Heart right ventricle (tissue), 16 donors: ENCODE measurements around the gene POLR3H. TPM values are rescaled to one million over a fixed set of nuclear protein-coding genes. Genes with fewer than 3 reads are reported as not detected.

ENCODE experiments used
- ATAC-seq, 8 donors: fragments of 200-7000 bp; cut with Tn5 transposase; one replicate each; pipeline ENCODE4 v1.9.1; 2020; ENCODE audit warnings: mild to moderate bottlenecking in 8 of 8, moderate library complexity in 8 of 8, moderate number of reproducible peaks in 1 of 8
- DNase-seq, 2 donors: peaks; one replicate each; pipeline ENCODE4 v3.0.0-alpha.2; 2020
- H3K27ac ChIP-seq, 10 donors: fragments of 200-600 bp; sonication (generic) in 2 of 10; one replicate each; pipeline versions ENCODE4 v1.5.0 to v1.8.0; 2020 to 2022; ENCODE audit warnings: mild to moderate bottlenecking in 3 of 10
- H3K27me3 ChIP-seq, 7 donors: fragments of 200-600 bp; one replicate each; pipeline ENCODE4 v1.8.0; 2021 to 2022; ENCODE audit warnings: mild to moderate bottlenecking in 2 of 7
- H3K36me3 ChIP-seq, 9 donors: fragments of 200-600 bp; sonication (generic) in 1 of 9; one replicate each; pipeline versions ENCODE4 v1.5.0 to v1.8.0; 2020 to 2022; ENCODE audit warnings: mild to moderate bottlenecking in 2 of 9
- H3K4me1 ChIP-seq, 9 donors: fragments of 200-600 bp; sonication (generic) in 1 of 9; one replicate each; pipeline versions ENCODE4 v1.5.0 to v1.8.0; 2020 to 2022; ENCODE audit warnings: mild to moderate bottlenecking in 4 of 9
- H3K4me3 ChIP-seq, 10 donors: fragments of 200-600 bp; sonication (generic) in 2 of 10; one replicate each; pipeline versions ENCODE4 v1.5.0 to v1.8.0; 2020 to 2022; ENCODE audit warnings: mild to moderate bottlenecking in 7 of 10, moderate library complexity in 2 of 10
- H3K9me3 ChIP-seq, 11 donors: fragments of 200-600 bp in 10 of 11; sonication (generic) in 2 of 11; one replicate each; pipeline versions ENCODE4 v1.5.0 to v1.8.0; 2013 to 2022; ENCODE audit warnings: mild to moderate bottlenecking in 2 of 11, control low read depth in 1 of 11, moderate library complexity in 1 of 11
- WGBS, 2 donors: extraction: QIAGEN DNeasy Blood & Tissue Kit; methylation state at CpG; one replicate each; pipeline ENCODE4 v1.1.7; 2013; ENCODE audit warnings: inconsistent platforms in 1 of 2; 5-methylcytosine and 5-hydroxymethylcytosine counted together
- intact Hi-C, 10 donors: fragments of 100-400 bp; cut with DNase I; formaldehyde crosslinking; loops; one replicate each; pipeline versions ENCODE4 v1.11.1 to v1.14.2; 2022
- polyA plus RNA-seq, 2 donors: library from polyadenylated mRNA; stranded (reverse); fragments of 200-250 nt; gene quantifications; one replicate each; pipeline ENCODE4 v1.2.3, GENCODE V29; 2013
- total RNA-seq, 10 donors: library from RNA; stranded (reverse); fragmentation: NEBNext Ultra II Directional in 3 of 10; extraction: Animal tissue kit (Norgen Biotek cat#: 25700) in 3 of 10; gene quantifications; one replicate each; pipeline versions ENCODE4 v1.2.1 to v1.2.4, GENCODE V29; 2021 to 2023
- TF ChIP-seq, protein P1 (sequence below), 9 donors: fragments of 200-600 bp; sonication (generic) in 2 of 9; IDR thresholded peaks; one replicate each; pipeline versions ENCODE4 v1.5.0 to v1.8.0; 2021 to 2022; ENCODE audit warnings: antibody characterized with exemption in 9 of 9, mild to moderate bottlenecking in 5 of 9, moderate library complexity in 1 of 9
- donor health status: Arrhythmogenic right ventricular cardiomyopathy.
- donor health status: ischemic (EF 13 %, LVEDD 7.1; RV severe dilation, severe dysfunction).
- donor health status: healthy with polysubstance abuse.
- donor health status: DM: no; HTN: yes; CAD: no.
- donor health status: DM: no; HTN: no; CAD: no.
- donor health status: ischemic (EF 25% LVEDD 6.9; RV normal size, moderate dysfunction).
- donor health status: ischemic (EF 25% LVEDD 5.7; RV mildly dilated, moderate dysfunction).
- donor health status: healthy.
- donor health status: DM: yes; HTN: yes; CAD: no.
- donor health status: Ischemic cardiomyopathy.
- donor health status: ischemic (EF 35%, LVEDD 5.7; RV mildly dilated, moderate dysfunction).
- donor health status: nonischemic (EF 11% LVEDD 7.7; RV severe dilation, severe dysfunction).
- donor health status: DM: yes; HTN: yes; CAD: no.
- donor health status: PGD.
- donor health status: ischemic (EF 29% LVEDD 5.4; RV normal size, mild dysfunction).
- donor health status: nonischemic (EF 23%, LVEDD 6.1; RV moderate dilation, normal function).

POLR3H gene
- total and polyA plus RNA-seq, 12 donors: 13.3 to 34.9 (median 17.8) TPM

DNA sequence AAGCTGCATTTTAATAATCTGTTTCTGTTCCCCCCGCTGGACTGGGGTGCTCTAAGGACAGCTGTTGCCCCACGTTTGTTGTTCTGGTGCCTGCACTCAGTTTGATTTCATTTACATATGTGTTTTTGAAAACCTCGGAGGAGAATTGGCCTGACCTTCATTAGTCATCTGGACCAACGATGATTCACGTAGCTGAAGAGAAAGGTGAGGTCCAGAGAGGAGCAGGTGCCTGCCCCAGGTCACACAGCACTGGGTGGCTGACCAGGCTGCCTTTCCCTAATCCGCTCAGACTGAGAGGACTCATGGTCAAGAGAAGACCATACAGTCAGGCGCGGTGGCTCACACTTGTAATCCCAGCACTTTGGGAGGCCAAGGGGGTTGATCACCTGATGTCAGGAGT is 20.3 kb upstream of the POLR3H start:
- TF ChIP-seq, protein P1, sequence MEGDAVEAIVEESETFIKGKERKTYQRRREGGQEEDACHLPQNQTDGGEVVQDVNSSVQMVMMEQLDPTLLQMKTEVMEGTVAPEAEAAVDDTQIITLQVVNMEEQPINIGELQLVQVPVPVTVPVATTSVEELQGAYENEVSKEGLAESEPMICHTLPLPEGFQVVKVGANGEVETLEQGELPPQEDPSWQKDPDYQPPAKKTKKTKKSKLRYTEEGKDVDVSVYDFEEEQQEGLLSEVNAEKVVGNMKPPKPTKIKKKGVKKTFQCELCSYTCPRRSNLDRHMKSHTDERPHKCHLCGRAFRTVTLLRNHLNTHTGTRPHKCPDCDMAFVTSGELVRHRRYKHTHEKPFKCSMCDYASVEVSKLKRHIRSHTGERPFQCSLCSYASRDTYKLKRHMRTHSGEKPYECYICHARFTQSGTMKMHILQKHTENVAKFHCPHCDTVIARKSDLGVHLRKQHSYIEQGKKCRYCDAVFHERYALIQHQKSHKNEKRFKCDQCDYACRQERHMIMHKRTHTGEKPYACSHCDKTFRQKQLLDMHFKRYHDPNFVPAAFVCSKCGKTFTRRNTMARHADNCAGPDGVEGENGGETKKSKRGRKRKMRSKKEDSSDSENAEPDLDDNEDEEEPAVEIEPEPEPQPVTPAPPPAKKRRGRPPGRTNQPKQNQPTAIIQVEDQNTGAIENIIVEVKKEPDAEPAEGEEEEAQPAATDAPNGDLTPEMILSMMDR (IDR thresholded peaks at IDR 0.05): no peak
- H3K27ac ChIP-seq: peak overlapping the region in 9 of 10 donors; percentile 20 to 93 (median 61)
- ATAC-seq (no peak), DNase-seq (no peak)
- peaks cover 0 to 69% (median 35%) of the 10 kb centered on the region in 9 donors for H3K4me1 ChIP-seq
- H3K36me3 ChIP-seq: no peaks in the 10 kb centered on the region
- H3K27me3 ChIP-seq: peaks cover 0 to 20% (median 0%) of the 10 kb centered on the region in 7 donors
- H3K9me3 ChIP-seq: no peaks in the 10 kb centered on the region
- intact Hi-C loops: no loop called here
- H3K4me3 ChIP-seq: no peak overlapping the region
- WGBS, 2 donors: 79 to 91% methylated on average over 8 of the region's 8 CpGs

DNA sequence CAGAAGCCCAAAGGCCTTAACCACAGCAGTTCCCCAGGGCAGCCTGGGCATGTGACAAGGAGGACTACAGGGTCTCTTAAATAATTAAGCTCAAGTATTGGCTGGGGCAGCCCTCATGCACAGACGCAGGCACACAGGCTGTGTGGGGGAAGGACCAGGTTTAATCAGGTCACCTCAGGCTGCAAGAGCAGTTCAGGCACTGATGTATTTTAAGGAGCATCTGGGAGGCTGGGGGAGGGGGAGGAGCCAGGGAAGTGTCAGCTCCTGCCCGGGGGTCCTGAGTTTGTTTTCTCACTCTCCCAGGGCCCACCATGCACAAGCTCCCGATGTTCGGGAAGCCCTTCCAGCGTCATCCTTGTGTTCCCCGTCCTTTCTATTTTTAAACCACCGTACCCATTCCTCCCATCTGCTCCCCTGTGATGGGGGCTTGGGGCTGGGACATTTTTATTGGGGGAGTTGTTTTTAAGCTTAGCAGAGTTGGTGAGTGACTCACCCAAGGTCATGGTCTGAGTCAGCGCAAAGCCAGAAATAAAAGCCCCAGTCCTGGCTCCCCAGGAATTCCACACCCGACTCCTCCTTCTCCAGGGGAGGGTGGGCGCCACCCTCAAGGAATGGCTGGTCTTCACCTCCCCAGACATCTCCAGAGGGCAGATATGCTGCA is 18.9 kb upstream of the POLR3H start:
- no peak for DNase-seq
- Histone ChIP-seq H3K4me3 (peak overlapping the region in 8 of 10 donors; percentile 46 to 66 (median 55)), H3K27ac (peak overlapping the region; percentile 65 to 99 (median 88)), H3K9me3 (no peaks in the 10 kb centered on the region), H3K27me3 (peaks cover 0 to 20% (median 0%) of the 10 kb centered on the region in 7 donors), H3K4me1 (peaks cover 0 to 59% (median 36%) of the 10 kb centered on the region in 9 donors), H3K36me3 (no peaks in the 10 kb centered on the region)
- intact Hi-C loops: no loop called here
- TF ChIP-seq, protein P1 (IDR thresholded peaks at IDR 0.05): no peak
- ATAC-seq: peak in 6 of 8 donors; percentile 23 to 34 (median 28)
- WGBS, 2 donors: 30 to 33% methylated on average over 10 of the region's 10 CpGs

DNA sequence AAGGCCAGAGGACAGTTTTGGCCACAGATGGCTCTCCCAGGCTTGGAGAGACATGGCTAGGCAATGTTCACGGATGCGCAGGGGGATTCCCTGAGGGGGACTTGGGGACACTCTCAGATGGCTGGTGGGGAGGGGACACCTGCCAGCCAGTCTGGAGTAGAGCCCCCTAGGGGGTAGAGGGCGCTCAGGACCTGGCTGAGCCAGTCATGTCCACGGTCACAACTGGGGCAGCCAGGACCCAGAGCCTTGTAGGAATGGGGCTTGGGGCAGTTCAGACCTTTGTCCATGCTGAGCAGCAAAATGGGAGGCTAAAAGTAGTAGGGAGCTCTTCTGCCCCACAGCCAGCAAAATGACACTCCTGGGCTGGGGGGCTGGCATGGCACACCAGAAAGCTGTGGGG is 18.2 kb upstream of the POLR3H start:
- TF ChIP-seq, protein P1 (IDR thresholded peaks at IDR 0.05): no peak
- peak in 2 of 8 donors; percentile 8 to 12 for ATAC-seq
- intact Hi-C loops: no loop called here
- H3K4me1 ChIP-seq: peaks cover 5 to 67% (median 41%) of the 10 kb centered on the region in 9 donors
- 51 to 71% methylated on average over 4 of the region's 4 CpGs for WGBS, 2 donors
- no peaks in the 10 kb centered on the region for H3K36me3 ChIP-seq
- no peaks in the 10 kb centered on the region for H3K9me3 ChIP-seq
- H3K27ac ChIP-seq: peak overlapping the region; percentile 65 to 99 (median 88)
- peak overlapping the region in 9 of 10 donors; percentile 46 to 66 (median 52) for H3K4me3 ChIP-seq
- peaks cover 0 to 20% (median 0%) of the 10 kb centered on the region in 7 donors for H3K27me3 ChIP-seq
- DNase-seq: no peak

DNA sequence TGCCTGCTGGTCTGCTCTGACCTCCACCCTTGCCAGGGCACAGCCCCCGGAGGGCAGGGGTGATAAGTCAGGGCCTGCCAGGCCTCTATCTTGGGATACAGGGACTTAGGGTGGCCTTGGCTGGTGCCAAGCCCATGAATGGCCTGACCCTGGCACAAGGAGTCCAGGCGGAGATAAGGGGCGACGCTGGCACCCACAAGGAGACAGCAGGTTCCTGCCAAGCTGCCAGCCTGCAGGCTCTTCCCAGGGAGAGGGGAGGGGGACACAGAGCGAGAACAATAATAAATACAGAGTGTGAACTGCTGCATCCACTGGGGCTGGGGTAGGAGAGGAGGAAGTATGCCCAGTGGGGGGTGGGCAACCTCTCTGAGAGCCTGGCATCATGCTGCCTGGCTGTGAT is 17.5 kb upstream of the POLR3H start:
- TF ChIP-seq, protein P1 (IDR thresholded peaks at IDR 0.05): no peak
- intact Hi-C loops: no loop called here
- ATAC-seq: peak; percentile 3 to 80 (median 59)
- Histone ChIP-seq H3K27ac (peak overlapping the region; percentile 65 to 99 (median 88)), H3K4me3 (peak overlapping the region; percentile 18 to 66 (median 50)), H3K27me3 (peaks cover 0 to 20% (median 0%) of the 10 kb centered on the region in 7 donors), H3K9me3 (no peaks in the 10 kb centered on the region), H3K36me3 (no peaks in the 10 kb centered on the region), H3K4me1 (peaks cover 9 to 70% (median 38%) of the 10 kb centered on the region in 9 donors)
- peak in 1 of 2 donors; percentile 71 for DNase-seq
- WGBS, 2 donors: 33 to 41% methylated on average over 5 of the region's 5 CpGs
